GM12878 (cell line): Measurements from ENCODE around the gene KIF17.

Experiments
- CTCF ChIP-seq, 3 experiments: IDR thresholded peaks in 2 of 3; conservative IDR thresholded peaks in 1 of 3; 2 replicates each; pipeline ENCODE4 v1.5.1; 2011; ENCODE audit warnings: low read depth in 3 of 3, low read length in 3 of 3, mild to moderate bottlenecking in 3 of 3, control low read depth in 2 of 3, moderate library complexity in 2 of 3, inconsistent platforms in 1 of 3, mixed read lengths in 1 of 3; ENCODE audit not compliant: control insufficient read depth in 2 of 3, insufficient read depth in 1 of 3; ENCODE audit errors: extremely low read depth in 1 of 3
- EZH2 ChIP-seq: IDR thresholded peaks from 2 replicates; pipeline ENCODE4 v1.6.1; 2012; ENCODE audit warnings: low read depth, mild to moderate bottlenecking, control low read depth, inconsistent platforms, low read length, borderline replicate concordance; ENCODE audit not compliant: control insufficient read depth
- FOS ChIP-seq: IDR thresholded peaks from 3 replicates; pipeline ENCODE4 v1.6.1; 2011; ENCODE audit warnings: borderline replicate concordance; ENCODE audit not compliant: insufficient read length; ENCODE audit errors: extremely low read depth
- MXI1 ChIP-seq: fragments of 150-350 bp; IDR thresholded peaks from 2 replicates; pipeline ENCODE4 v1.6.1; 2011; ENCODE audit warnings: low read depth, mild to moderate bottlenecking, inconsistent platforms, low read length, improper control_type of control experiment
- MYC ChIP-seq: IDR thresholded peaks from 2 replicates; pipeline ENCODE4 v1.6.1; 2011; ENCODE audit warnings: mild to moderate bottlenecking, low read length, moderate library complexity, inconsistent platforms; ENCODE audit not compliant: insufficient read depth, insufficient replicate concordance, insufficient read length, severe bottlenecking
- POLR2A ChIP-seq: IDR thresholded peaks from 2 replicates; pipeline ENCODE4 v1.6.1; 2011; ENCODE audit warnings: low read depth, mild to moderate bottlenecking, low read length
- SIN3A ChIP-seq: IDR thresholded peaks from 2 replicates; pipeline ENCODE4 v1.6.1; 2012; ENCODE audit warnings: low read depth, low read length, improper control_type of control experiment
- SMC3 ChIP-seq: IDR thresholded peaks from 2 replicates; pipeline ENCODE4 v1.6.1; 2011; ENCODE audit warnings: low read length, improper control_type of control experiment, borderline replicate concordance
- SREBF2 ChIP-seq: IDR thresholded peaks from 2 replicates; pipeline ENCODE4 v1.6.1; 2012; ENCODE audit warnings: mild to moderate bottlenecking, low read length
- TBL1XR1 ChIP-seq: IDR thresholded peaks from 2 replicates; pipeline ENCODE4 v1.6.1; 2012; ENCODE audit warnings: low read depth, low read length, improper control_type of control experiment
- ZBTB11 ChIP-seq: fragments of 450-650 bp; formaldehyde crosslinking; IDR thresholded peaks from 2 replicates; pipeline ENCODE4 v1.5.0; 2022; ENCODE audit warnings: mild to moderate bottlenecking, missing genetic modification characterization
- ZNF217 ChIP-seq: fragments of 450-650 bp; IDR thresholded peaks from 2 replicates; pipeline ENCODE4 v1.6.1; 2017; ENCODE audit warnings: antibody characterized with exemption, mild to moderate bottlenecking

- TF ChIP-seq FOS, result no peak
- TF ChIP-seq EZH2, result no peak
- no peak for TF ChIP-seq CTCF (IDR thresholded peaks at IDR 0.05 in 2 of 3, conservative IDR thresholded peaks at IDR 0.05 in 1 of 3; ENCODE audit: control insufficient read depth in 2 of 3, extremely low read depth in 1 of 3, insufficient read depth in 1 of 3, low read depth in 3 of 3, low read length in 3 of 3)
- TF ChIP-seq SIN3A, result no peak
- no peak for TF ChIP-seq POLR2A
- TF ChIP-seq MYC, result no peak
- TF ChIP-seq SMC3, result no peak
- TF ChIP-seq ZBTB11 (CRISPR knock-in tag), result no peak
- no peak for TF ChIP-seq MXI1
- TF ChIP-seq ZNF217, result no peak
- no peak for TF ChIP-seq TBL1XR1
- no peak for TF ChIP-seq SREBF2
Measured at GRCh38 chr1:20641975-20642374, 75.8 kb downstream of the KIF17 start.
